Activated naive CD4-positive, alpha-beta T cell treated with anti-CD3 and anti-CD28 coated beads, Interleukin-2, amount 10 ng/mL, durations not matched to agents 7 days and 5 days (primary cell): ENCODE data around the gene STIM1.

Experiments used
- CTCF ChIA-PET: fragments of 350-600 bp; sonication (Branson Sonifier 250); formaldehyde crosslinking; loops from one replicate; lab custom pipeline; 2021; ENCODE audit warnings: antibody characterized with exemption; lab: Charles Lee
- DNase-seq: peaks from one replicate; pipeline ENCODE4 v3.0.0-alpha.2; 2020
- H3K27ac Mint-ChIP-seq: one replicate; pipeline ENCODE4 v1.8.0; 2021; ENCODE audit warnings: mild to moderate bottlenecking, moderate library complexity, mixed read lengths
- H3K27me3 Mint-ChIP-seq: one replicate; pipeline ENCODE4 v1.8.0; 2021; ENCODE audit warnings: mild to moderate bottlenecking, mixed read lengths
- H3K36me3 Mint-ChIP-seq: one replicate; pipeline ENCODE4 v1.8.0; 2021; ENCODE audit warnings: mixed read lengths
- H3K4me1 Mint-ChIP-seq: one replicate; pipeline ENCODE4 v1.8.0; 2021; ENCODE audit warnings: mixed read lengths
- H3K4me3 Mint-ChIP-seq: one replicate; pipeline ENCODE4 v1.8.0; 2021; ENCODE audit warnings: mild to moderate bottlenecking, moderate library complexity, mixed read lengths
- H3K9me3 Mint-ChIP-seq: one replicate; pipeline ENCODE4 v1.8.0; 2021; ENCODE audit warnings: mixed read lengths

STIM1 gene

DNA sequence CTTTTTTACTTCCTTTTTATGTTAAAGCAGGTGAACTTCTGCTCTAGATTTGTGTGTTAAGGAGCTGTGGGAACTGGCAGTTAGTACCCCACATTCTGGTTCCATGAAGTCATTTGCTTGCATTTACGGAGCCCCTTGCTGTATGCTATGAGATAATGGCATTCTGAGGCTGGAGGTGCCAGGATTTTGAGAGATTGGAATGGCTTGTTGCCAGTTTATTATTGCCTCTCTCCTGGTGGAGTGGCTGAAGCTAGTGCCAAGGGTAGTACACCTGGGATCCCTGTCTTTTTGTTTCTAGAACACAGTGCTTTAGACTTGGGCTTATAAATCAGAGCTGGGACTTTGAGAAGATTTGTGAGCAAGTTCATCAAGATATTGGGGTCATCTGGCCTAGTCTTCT is 73.8 kb downstream of the STIM1 start:
- no peak for DNase-seq
- H3K9me3 Mint-ChIP-seq: no peaks in the 10 kb centered on the region
- peaks cover 33% of the 10 kb centered on the region for H3K36me3 Mint-ChIP-seq
- no peaks in the 10 kb centered on the region for H3K27me3 Mint-ChIP-seq
- H3K4me1 Mint-ChIP-seq: peaks cover 16% of the 10 kb centered on the region
- H3K4me3 Mint-ChIP-seq: no peak overlapping the region
- peak overlapping the region; percentile 42 for H3K27ac Mint-ChIP-seq
- CTCF ChIA-PET: interaction anchor here (1.4 kb wide), 1 partner anchor 24 kb away, joined by 3 read pairs; no protein-coding TSS in a partner anchor

DNA sequence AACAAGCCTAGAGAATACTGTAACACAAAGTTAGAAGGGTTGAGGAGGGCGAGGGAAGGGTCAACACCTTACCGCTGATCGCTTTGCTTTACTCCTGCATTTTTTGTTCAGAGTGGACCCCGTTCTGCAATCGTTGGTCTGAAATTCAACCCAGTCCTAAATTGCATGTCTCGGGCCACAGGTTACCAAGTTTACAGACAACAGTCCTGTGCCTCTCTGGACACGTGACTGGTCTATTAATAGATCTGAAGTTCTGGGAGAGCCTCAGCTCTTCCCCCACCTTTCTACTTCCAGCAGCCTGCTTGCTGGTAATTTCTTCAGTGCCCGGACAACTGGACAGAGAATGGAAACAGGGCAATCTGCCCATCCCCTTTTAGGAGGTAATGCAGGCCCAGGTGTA is 74.2 kb downstream of the STIM1 start:
- H3K27ac Mint-ChIP-seq: no peak overlapping the region
- H3K4me3 Mint-ChIP-seq: no peak overlapping the region
- H3K27me3 Mint-ChIP-seq: no peaks in the 10 kb centered on the region
- DNase-seq: no peak
- peaks cover 37% of the 10 kb centered on the region for H3K36me3 Mint-ChIP-seq
- peaks cover 20% of the 10 kb centered on the region for H3K4me1 Mint-ChIP-seq
- CTCF ChIA-PET: interaction anchor here (1.4 to 1.5 kb wide), 2 partner anchors 24 to 143 kb away, joined by 3 to 5 read pairs; no protein-coding TSS in a partner anchor
- no peaks in the 10 kb centered on the region for H3K9me3 Mint-ChIP-seq

DNA sequence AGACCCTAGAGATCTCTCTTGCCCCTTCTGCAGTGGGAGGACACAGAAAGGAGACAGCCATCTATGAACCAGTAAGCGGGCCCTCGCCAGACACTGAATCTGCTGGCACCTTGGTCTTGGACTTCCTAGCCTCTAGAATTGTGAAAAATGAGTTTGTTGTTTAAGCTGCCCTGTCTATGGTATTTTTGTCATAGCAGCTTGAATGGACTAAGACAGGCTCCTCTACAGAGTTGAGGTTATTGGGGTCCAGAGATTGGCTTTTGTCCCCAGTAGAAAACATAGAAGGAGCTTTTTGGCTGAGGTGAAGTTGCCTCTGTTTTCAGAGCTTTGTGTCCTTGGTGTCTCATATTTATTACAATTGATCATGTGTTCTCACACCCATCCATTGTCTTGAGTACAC is 77.2 kb downstream of the STIM1 start:
- H3K36me3 Mint-ChIP-seq: peaks cover 59% of the 10 kb centered on the region
- H3K27ac Mint-ChIP-seq: no peak overlapping the region
- H3K27me3 Mint-ChIP-seq: no peaks in the 10 kb centered on the region
- CTCF ChIA-PET: interaction anchor here (1.3 to 1.4 kb wide), 2 partner anchors 78 to 140 kb away, joined by 4 read pairs; partner anchors contain the start of gene STIM1
- H3K4me3 Mint-ChIP-seq: no peak overlapping the region
- H3K9me3 Mint-ChIP-seq: no peaks in the 10 kb centered on the region
- peaks cover 32% of the 10 kb centered on the region for H3K4me1 Mint-ChIP-seq
- DNase-seq: no peak

DNA sequence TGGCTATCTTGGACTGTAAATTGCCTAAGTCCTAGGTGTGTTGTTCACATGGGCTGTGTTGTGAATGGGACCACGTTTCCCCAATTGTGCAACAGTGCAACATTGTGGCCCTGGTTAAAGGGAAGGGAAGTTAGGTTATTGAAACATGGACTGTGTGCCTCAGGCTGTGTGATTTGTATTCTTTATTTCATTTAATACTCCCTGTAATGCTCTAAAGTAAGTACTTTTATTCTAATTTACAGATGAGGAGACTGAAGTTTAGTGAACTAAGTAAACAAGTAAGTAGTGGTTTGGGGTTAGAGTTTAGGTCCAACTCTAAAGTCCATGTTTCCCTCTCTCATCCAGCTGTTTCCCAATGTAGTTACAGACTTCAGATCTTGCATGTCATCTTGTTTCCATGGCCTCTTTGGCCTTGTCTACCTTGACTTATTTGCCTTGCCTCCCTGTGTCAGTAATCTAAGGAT is 77.7 kb downstream of the STIM1 start:
- CTCF ChIA-PET: interaction anchor here (1.3 to 1.4 kb wide), 2 partner anchors 78 to 139 kb away, joined by 4 read pairs; partner anchors contain the start of gene STIM1
- H3K27ac Mint-ChIP-seq: no peak overlapping the region
- no peak overlapping the region for H3K4me3 Mint-ChIP-seq
- H3K9me3 Mint-ChIP-seq: no peaks in the 10 kb centered on the region
- DNase-seq: no peak
- peaks cover 32% of the 10 kb centered on the region for H3K4me1 Mint-ChIP-seq
- no peaks in the 10 kb centered on the region for H3K27me3 Mint-ChIP-seq
- H3K36me3 Mint-ChIP-seq: peaks cover 59% of the 10 kb centered on the region

DNA sequence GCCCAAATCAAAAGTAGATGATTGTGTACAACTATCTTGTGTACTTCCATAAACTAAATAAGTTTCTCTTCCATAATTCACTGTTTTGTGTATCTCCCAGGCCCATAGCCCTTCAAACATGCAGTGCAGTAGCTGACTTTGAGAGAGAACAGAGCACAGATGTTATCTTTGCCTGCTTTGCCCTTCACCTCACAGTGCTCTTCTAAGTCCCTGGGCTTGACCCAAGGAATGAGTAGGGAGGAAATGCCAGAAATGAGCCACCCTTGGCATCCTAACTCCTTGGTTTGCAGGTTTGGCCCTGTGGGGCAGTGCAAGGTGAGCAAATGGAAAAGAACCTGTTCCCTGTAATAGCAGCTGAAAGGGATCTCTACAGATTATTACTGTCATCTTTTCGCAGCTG is 79.2 kb downstream of the STIM1 start:
- H3K27ac Mint-ChIP-seq: no peak overlapping the region
- H3K27me3 Mint-ChIP-seq: no peaks in the 10 kb centered on the region
- peaks cover 52% of the 10 kb centered on the region for H3K36me3 Mint-ChIP-seq
- peaks cover 36% of the 10 kb centered on the region for H3K4me1 Mint-ChIP-seq
- CTCF ChIA-PET: interaction anchor here (1.3 kb wide), 1 partner anchor 10 kb away, joined by 3 read pairs; no protein-coding TSS in a partner anchor
- DNase-seq: no peak
- no peak overlapping the region for H3K4me3 Mint-ChIP-seq
- H3K9me3 Mint-ChIP-seq: no peaks in the 10 kb centered on the region

DNA sequence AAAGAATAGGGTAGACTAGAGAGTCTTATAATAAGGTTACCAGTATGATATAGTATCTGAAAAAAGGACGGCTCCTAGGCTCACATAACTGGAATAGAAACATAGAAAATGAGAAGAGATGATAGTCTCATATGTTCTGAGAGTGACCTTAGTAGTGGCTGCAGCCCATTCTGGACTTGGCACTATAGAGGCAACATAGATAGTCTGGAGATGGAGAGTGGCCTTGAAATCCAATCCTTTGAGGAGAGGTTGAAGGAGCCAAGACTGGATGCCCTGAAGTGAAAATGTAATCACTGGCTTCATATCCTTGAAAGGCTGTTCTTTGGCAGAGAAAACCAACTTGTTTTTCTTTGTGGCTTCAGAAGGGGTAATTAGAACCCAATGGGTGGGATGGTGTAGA is 81.1 kb downstream of the STIM1 start:
- Mint-ChIP-seq H3K4me1 (peaks cover 50% of the 10 kb centered on the region), H3K9me3 (no peaks in the 10 kb centered on the region), H3K27ac (no peak overlapping the region), H3K4me3 (no peak overlapping the region), H3K27me3 (no peaks in the 10 kb centered on the region), H3K36me3 (peaks cover 53% of the 10 kb centered on the region)
- CTCF ChIA-PET: interaction anchor here (1.2 to 2.0 kb wide), 2 partner anchors 10 to 81 kb away, joined by 3 to 11 read pairs; partner anchors contain the start of gene STIM1
- no peak for DNase-seq

DNA sequence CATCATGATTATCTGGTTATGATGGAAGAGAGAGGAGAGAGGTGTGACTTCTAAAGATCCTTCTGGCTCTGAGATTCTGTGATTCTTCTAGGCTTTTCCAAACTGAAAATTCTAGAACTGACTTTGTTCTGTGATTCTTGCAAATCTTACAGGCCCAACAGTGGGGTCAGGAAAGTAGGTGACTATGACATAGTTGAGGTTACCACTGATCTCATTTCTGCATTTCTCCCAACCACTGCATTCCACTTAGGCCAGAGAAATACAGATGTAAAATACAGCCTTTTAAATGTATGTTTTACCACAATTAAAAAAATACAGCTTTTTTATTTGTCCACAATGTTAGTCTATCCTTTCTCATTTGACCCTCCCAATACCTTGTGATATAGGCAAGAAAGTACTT is 83.7 kb downstream of the STIM1 start:
- no peaks in the 10 kb centered on the region for H3K27me3 Mint-ChIP-seq
- H3K9me3 Mint-ChIP-seq: peaks cover 1% of the 10 kb centered on the region
- CTCF ChIA-PET: interaction anchor here (1.1 to 1.2 kb wide), 2 partner anchors 33 to 85 kb away, joined by 3 read pairs; no protein-coding TSS in a partner anchor
- no peak for DNase-seq
- H3K4me1 Mint-ChIP-seq: peaks cover 69% of the 10 kb centered on the region
- no peak overlapping the region for H3K4me3 Mint-ChIP-seq
- no peak overlapping the region for H3K27ac Mint-ChIP-seq
- peaks cover 53% of the 10 kb centered on the region for H3K36me3 Mint-ChIP-seq

DNA sequence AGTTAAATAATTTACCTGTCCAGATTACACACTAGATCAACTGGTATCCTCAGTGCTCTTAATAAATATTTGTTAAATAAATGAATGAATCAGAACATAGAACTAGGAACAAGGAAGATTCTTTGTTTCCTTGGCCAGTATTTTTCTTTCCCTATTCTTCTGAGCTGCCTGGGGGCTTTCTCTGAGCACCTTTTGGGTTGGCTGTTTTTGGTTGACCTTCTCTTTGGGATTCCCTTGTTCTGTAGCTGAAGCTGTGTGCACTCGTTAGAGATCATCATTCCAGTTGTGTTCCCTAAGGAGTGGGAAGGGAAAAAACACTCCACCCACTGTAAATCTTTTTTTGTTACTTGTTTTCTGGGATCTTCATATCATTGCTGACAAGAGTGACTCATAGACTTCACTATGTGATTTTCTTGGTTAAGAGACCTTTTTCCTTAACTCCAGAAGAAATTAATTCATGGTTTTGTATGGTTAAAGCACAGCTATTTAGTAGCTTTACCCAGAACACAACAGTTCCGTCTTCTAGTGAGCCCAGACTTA is 84.3 kb downstream of the STIM1 start:
- DNase-seq: no peak
- Mint-ChIP-seq H3K27me3 (no peaks in the 10 kb centered on the region), H3K4me1 (peaks cover 69% of the 10 kb centered on the region), H3K36me3 (peaks cover 53% of the 10 kb centered on the region), H3K4me3 (no peak overlapping the region), H3K9me3 (peaks cover 3% of the 10 kb centered on the region), H3K27ac (peak overlapping the region; percentile 2)
- CTCF ChIA-PET: interaction anchor here (1.1 to 1.2 kb wide), 2 partner anchors 34 to 86 kb away, joined by 3 read pairs; no protein-coding TSS in a partner anchor

DNA sequence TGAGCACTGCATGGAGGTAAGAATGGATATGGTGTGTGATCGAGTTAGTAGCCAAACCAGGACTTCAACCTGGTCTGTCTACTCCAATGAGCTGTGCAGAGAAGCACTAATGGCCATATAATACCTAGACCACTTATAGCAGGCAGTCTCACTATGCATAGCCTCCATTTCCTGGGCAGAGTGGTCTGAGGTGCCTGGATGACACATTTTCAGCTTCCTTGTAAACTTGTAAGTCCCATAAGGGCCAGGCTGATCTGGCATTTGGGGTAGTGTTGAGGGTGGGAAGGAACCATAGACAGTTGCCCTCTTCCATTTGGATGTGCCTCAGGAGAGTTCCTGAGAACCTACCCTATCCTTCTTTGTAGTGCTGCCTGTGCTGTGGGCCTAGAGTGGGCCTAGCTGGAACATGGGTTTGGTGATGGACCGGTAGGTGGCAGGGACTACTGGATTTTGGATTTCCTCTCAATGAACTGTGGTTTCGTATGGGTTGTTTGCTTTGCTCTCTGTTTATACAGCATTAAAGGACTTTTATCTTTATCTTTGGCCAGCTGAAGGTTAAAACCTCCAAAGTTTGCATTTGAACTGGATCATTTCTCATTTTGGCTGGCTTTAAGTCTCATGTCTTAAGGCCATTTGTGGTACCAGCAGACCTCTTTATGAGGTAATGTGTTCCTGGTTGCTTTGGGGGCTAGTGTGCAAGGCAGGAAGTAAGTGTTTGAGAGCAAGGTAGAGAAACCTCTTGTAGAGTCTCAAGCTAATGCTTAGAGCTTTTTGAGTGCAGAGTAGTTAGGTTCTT is 86.9 kb downstream of the STIM1 start:
- peaks cover 9% of the 10 kb centered on the region for H3K9me3 Mint-ChIP-seq

DNA sequence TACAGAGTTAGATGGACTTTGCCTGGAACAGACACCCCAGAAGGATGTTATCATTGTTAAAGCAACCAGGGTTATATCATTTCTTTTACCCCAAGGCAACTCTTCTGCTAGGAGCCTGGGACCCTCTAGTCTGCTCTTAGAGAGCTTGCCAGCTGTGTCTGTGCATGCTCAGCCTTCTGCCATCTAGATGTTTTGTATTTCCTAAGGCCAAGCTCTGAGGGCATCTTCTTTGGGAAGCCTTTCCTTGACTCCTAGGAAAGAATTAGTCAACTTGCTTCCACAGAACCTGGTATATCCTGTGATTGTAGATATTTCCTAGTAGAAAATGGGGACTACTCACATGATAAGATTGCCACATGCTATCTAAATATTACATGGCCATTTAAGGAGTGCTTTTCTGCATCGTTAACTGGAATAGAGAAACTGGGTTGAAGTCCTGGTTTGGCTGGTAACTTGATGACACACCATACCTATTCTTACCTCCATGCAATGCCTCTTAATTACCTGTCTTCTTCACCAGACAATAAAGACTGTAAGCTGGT is 87.6 kb downstream of the STIM1 start:
- H3K9me3 Mint-ChIP-seq: peaks cover 9% of the 10 kb centered on the region
- H3K27ac Mint-ChIP-seq: peak overlapping the region; percentile 93
- CTCF ChIA-PET: interaction anchor here (0.6 to 5.0 kb wide), 13 partner anchors 11 to 129 kb away, joined by 3 to 34 read pairs (median 5); partner anchors contain the start of gene STIM1
- peaks cover 56% of the 10 kb centered on the region for H3K36me3 Mint-ChIP-seq
- no peaks in the 10 kb centered on the region for H3K27me3 Mint-ChIP-seq
- peaks cover 80% of the 10 kb centered on the region for H3K4me1 Mint-ChIP-seq
- DNase-seq: no peak
- H3K4me3 Mint-ChIP-seq: no peak overlapping the region

More for the DNA sequence above, 86.9 kb downstream of the STIM1 start:
- Mint-ChIP-seq H3K27ac (peak overlapping the region; percentile 93), H3K4me3 (no peak overlapping the region), H3K27me3 (no peaks in the 10 kb centered on the region), H3K4me1 (peaks cover 75% of the 10 kb centered on the region), H3K36me3 (peaks cover 52% of the 10 kb centered on the region)
- DNase-seq: peak; percentile 46
- CTCF ChIA-PET: interaction anchor here (0.6 to 5.0 kb wide), 15 partner anchors 10 to 130 kb away, joined by 3 to 34 read pairs (median 4); partner anchors contain the start of gene STIM1

DNA sequence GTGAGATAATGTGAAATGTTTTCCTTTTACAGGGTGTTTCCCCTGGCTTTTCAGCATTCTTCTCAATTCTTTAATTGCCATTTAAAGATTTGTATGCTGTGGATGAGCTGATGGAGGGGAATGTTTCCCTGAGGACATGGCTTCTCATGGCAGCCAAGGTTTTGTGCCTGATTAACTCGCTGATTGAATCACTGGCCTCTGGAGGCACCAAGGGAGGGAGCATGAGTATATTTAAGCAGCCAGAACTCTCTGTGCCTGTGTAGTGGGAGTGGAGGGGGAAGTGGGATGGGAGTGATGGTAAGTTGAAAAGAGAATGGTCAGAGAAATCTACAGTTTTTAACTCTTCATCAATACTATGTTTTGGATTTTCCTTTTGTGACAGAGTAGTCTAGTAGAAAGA is 88.7 kb downstream of the STIM1 start:
- Mint-ChIP-seq H3K36me3 (peaks cover 63% of the 10 kb centered on the region), H3K4me1 (peaks cover 88% of the 10 kb centered on the region), H3K4me3 (no peak overlapping the region), H3K9me3 (peaks cover 9% of the 10 kb centered on the region), H3K27me3 (no peaks in the 10 kb centered on the region), H3K27ac (peak overlapping the region; percentile 73)
- DNase-seq: no peak
- CTCF ChIA-PET: interaction anchor here (2.0 to 5.0 kb wide), 3 partner anchors 40 to 128 kb away, joined by 7 to 34 read pairs (median 9); partner anchors contain the start of gene STIM1

DNA sequence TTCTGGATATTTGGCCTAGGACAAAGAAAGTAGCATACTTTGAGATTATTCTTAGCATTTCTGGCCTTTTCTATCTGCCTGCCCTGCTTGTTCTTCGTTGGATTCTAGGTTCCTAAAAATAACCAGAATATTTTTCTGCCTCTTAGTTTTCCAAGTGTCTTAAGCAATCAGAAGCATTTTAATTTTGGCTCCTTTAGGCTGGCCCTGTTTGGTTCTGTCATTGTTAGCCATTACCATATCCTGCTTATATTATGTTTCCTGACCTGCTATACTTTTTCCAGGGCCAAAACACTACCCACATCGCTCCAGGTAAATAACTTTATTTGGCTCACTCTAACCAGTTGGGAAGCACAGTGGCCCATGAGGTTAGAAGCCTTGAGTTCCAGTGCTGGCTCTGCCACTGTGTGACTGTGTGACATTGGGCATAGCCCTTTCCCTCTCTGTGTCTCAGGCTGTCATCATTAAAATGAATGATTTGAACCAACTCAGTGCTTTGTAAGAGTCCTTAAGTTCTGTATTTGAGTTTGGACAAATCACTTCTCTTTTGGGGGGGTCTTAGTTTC is 91.1 kb downstream of the STIM1 start:
- Mint-ChIP-seq H3K27me3 (no peaks in the 10 kb centered on the region), H3K27ac (peak overlapping the region; percentile 98), H3K4me3 (peak overlapping the region; percentile 72), H3K4me1 (peaks cover 95% of the 10 kb centered on the region), H3K36me3 (peaks cover 66% of the 10 kb centered on the region), H3K9me3 (peaks cover 9% of the 10 kb centered on the region)
- CTCF ChIA-PET: interaction anchor here (1.1 to 4.4 kb wide), 6 partner anchors 14 to 126 kb away, joined by 3 to 25 read pairs (median 4); partner anchors contain the start of gene STIM1
- DNase-seq: no peak

DNA sequence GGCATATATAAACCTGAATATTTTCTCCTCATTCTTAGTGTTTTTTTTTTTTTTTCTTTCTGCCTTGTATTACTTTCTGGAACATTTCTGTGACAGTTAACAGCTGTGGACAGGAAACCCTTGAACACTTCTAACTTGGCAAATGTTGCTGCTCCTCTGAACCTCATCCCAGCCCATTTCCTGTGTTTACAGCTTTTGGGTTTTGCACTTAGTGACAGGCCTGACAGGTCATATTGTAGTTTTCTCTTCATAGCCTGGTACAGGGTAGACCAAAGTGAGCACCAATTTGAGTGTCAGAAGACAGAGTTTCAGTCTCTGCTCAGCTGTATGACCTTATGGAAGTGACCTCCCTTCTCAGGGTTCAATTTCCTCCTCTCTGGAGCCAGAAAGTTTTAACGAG is 91.6 kb downstream of the STIM1 start:
- Mint-ChIP-seq H3K27ac (peak overlapping the region; percentile 98), H3K4me3 (peak overlapping the region; percentile 72), H3K9me3 (peaks cover 9% of the 10 kb centered on the region), H3K27me3 (no peaks in the 10 kb centered on the region), H3K4me1 (peaks cover 95% of the 10 kb centered on the region), H3K36me3 (peaks cover 66% of the 10 kb centered on the region)
- CTCF ChIA-PET: interaction anchor here (1.1 to 4.4 kb wide), 8 partner anchors 13 to 126 kb away, joined by 3 to 25 read pairs (median 4); partner anchors contain the start of gene STIM1
- DNase-seq: peak; percentile 72
